GM12874 (cell line): Measurements from ENCODE around the gene NOS3.

Experiments
- TF ChIP-seq, protein P1 (sequence below): IDR thresholded peaks from 2 replicates; pipeline ENCODE4 v1.5.1; 2011; ENCODE audit warnings: low read depth, mild to moderate bottlenecking, control low read depth, low read length, moderate library complexity; ENCODE audit not compliant: insufficient read depth

The NOS3 gene

GRCh38 chr7:150963707-150964559 lies 26.9 kb upstream of the NOS3 start:
- TF ChIP-seq, protein P1, sequence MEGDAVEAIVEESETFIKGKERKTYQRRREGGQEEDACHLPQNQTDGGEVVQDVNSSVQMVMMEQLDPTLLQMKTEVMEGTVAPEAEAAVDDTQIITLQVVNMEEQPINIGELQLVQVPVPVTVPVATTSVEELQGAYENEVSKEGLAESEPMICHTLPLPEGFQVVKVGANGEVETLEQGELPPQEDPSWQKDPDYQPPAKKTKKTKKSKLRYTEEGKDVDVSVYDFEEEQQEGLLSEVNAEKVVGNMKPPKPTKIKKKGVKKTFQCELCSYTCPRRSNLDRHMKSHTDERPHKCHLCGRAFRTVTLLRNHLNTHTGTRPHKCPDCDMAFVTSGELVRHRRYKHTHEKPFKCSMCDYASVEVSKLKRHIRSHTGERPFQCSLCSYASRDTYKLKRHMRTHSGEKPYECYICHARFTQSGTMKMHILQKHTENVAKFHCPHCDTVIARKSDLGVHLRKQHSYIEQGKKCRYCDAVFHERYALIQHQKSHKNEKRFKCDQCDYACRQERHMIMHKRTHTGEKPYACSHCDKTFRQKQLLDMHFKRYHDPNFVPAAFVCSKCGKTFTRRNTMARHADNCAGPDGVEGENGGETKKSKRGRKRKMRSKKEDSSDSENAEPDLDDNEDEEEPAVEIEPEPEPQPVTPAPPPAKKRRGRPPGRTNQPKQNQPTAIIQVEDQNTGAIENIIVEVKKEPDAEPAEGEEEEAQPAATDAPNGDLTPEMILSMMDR = no peak

DNA sequence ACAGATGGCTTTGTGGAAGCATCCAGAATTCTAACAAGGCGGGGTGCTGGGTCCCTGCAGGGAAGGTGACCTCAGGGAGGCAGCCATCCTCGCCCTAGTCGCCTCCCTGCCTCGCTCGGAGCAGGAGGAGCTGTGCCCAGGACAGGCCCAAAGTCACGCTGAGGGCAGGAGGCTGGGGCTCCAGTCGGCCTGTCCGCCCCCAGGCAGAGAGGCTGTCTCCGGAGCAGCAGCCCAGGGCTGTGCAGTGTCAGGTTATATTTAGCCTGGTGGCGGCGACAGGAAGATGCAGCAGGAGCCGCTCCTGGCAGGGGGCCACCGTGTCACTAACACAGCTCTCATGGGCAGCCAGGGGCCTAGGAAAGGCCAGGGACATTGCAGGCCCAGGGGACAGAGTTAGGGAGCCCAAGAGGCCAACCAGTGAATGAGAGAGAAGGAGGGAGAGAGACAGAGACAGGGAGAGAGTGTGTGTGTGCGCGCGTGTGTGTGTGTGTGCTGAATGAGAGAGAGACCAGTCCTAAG lies 26.2 kb upstream of the NOS3 start:
- TF ChIP-seq, protein P1 = no peak

- TF ChIP-seq, protein P1 = no peak
Observed at GRCh38 chr7:150965273-150965830, 25.5 kb upstream of the NOS3 start.

GRCh38 chr7:150966002-150966401 lies 24.8 kb upstream of the NOS3 start:
- TF ChIP-seq, protein P1 = no peak

- TF ChIP-seq, protein P1 = no peak
Observed at GRCh38 chr7:150967349-150967748, 23.5 kb upstream of the NOS3 start.

GRCh38 chr7:150968056-150968733 lies 22.6 kb upstream of the NOS3 start:
- TF ChIP-seq, protein P1 = no peak

- TF ChIP-seq, protein P1 = no peak
Observed at GRCh38 chr7:150968734-150969372, 22.0 kb upstream of the NOS3 start.
